T-helper 2 cell treated with Interferon-gamma antibody and Interleukin-4, amounts not matched to agents 100 ng/mL and 5 ng/mL, for 36 hours (primary cell): ENCODE measurements around the gene UGT2A1. TPM values are rescaled to one million over a fixed set of nuclear protein-coding genes. Genes with fewer than 3 reads are reported as not detected.

ENCODE experiments used
- intact Hi-C: fragments of 100-400 bp; cut with micrococcal nuclease; formaldehyde crosslinking; loops from one replicate; pipeline ENCODE4 v1.15.1; 2023
- total RNA-seq: library from RNA; stranded (reverse); gene quantifications from 2 replicates; pipeline ENCODE4 v1.2.3, GENCODE V29; 2022

The UGT2A1 gene
- total RNA-seq, 1 donor from 2014 or later = not detected

GRCh38 chr4:69591364-69591763, 61.7 kb downstream of the UGT2A1 start:
- intact Hi-C loops = no loop called here

GRCh38 chr4:69589884-69590283, 63.2 kb downstream of the UGT2A1 start:
- intact Hi-C loops = no loop called here

- intact Hi-C loops = no loop called here
Measured at GRCh38 chr4:69584135-69584534, 68.9 kb downstream of the UGT2A1 start.

GRCh38 chr4:69583543-69583942, 69.5 kb downstream of the UGT2A1 start:
- intact Hi-C loops = no loop called here

GRCh38 chr4:69577245-69577644, 75.8 kb downstream of the UGT2A1 start:
- intact Hi-C loops = no loop called here

GRCh38 chr4:69576251-69576877, 76.7 kb downstream of the UGT2A1 start:
- intact Hi-C loops = no loop called here

- intact Hi-C loops = no loop called here
Measured at GRCh38 chr4:69568787-69569186, 84.3 kb downstream of the UGT2A1 start.

- intact Hi-C loops = no loop called here
Measured at GRCh38 chr4:69563424-69563823, 89.6 kb downstream of the UGT2A1 start.

- intact Hi-C loops = no loop called here
Measured at GRCh38 chr4:69549651-69550050, 103.4 kb downstream of the UGT2A1 start.

- intact Hi-C loops = no loop called here
Measured at GRCh38 chr4:69546134-69546765, 106.8 kb downstream of the UGT2A1 start.

Other genes starting within 250 kb of the UGT2A1 start
- not detected in 2 replicates for gene UGT2B4, start 157.3 kb downstream of the UGT2A1 start, total RNA-seq
- gene UGT2A2, start 13.6 kb downstream of the UGT2A1 start, total RNA-seq = not detected in 2 replicates
- gene SULT1B1, start 107.4 kb upstream of the UGT2A1 start, total RNA-seq = 4.7 and 5.4 TPM in 2 replicates
- gene SULT1E1, start 206.9 kb upstream of the UGT2A1 start, total RNA-seq = not detected in 2 replicates